Common myeloid progenitor, CD34-positive (primary cell): Measurements from ENCODE around the gene DENND5B.
"Not testable (repeated sequence)": the region's sequence is repeated elsewhere in the genome, so short reads cannot be mapped to it uniquely, and the experiment has no call there.

Experiments
- CTCF ChIA-PET: fragments of 350-600 bp; sonication (Branson Sonifier 250); formaldehyde crosslinking; loops from one replicate; lab custom pipeline; 2021; ENCODE audit warnings: antibody characterized with exemption; lab: Charles Lee
- POLR2A ChIA-PET: fragments of 350-600 bp; sonication (Branson Sonifier 250); formaldehyde crosslinking; loops from one replicate; lab custom pipeline; 2021; ENCODE audit warnings: antibody characterized with exemption; lab: Charles Lee
- DNase-seq, 3 donors: peaks; one replicate each; pipeline versions ENCODE4 v3.0.0 to v3.0.0-alpha.2; 2013
- H3K27ac ChIP-seq, 2 experiments: 1 replicate in 1 of 2; 2 replicates in 1 of 2; pipeline ENCODE4 v1.7.0; 2013; ENCODE audit warnings: inconsistent platforms in 2 of 2, low read length in 2 of 2, mild to moderate bottlenecking in 2 of 2, low read depth in 1 of 2, moderate library complexity in 1 of 2; ENCODE audit not compliant: severe bottlenecking in 2 of 2, insufficient read depth in 1 of 2, poor library complexity in 1 of 2
- H3K27me3 ChIP-seq, 5 experiments: replicated peaks in 2 of 5; 1 replicate in 3 of 5; 2 replicates in 2 of 5; pipeline versions ENCODE4 v1.6.1 to v1.7.0; 2013; ENCODE audit warnings: low read length in 4 of 5, mild to moderate bottlenecking in 2 of 5, moderate library complexity in 2 of 5, inconsistent platforms in 1 of 5; ENCODE audit not compliant: insufficient read depth in 5 of 5, control insufficient read depth in 4 of 5
- H3K36me3 ChIP-seq, 4 experiments: 1 replicate in 2 of 4; 2 replicates in 2 of 4; pipeline versions ENCODE4 v1.6.1 to v1.7.0; 2013; ENCODE audit warnings: low read length in 3 of 4, control low read depth in 1 of 4, mild to moderate bottlenecking in 1 of 4; ENCODE audit not compliant: control insufficient read depth in 4 of 4, insufficient read depth in 4 of 4
- H3K4me1 ChIP-seq, 4 experiments: 1 replicate in 3 of 4; 2 replicates in 1 of 4; pipeline versions ENCODE4 v1.6.1 to v1.7.1; 2013; ENCODE audit warnings: low read length in 3 of 4, mild to moderate bottlenecking in 3 of 4, control low read depth in 1 of 4, inconsistent platforms in 1 of 4, moderate library complexity in 1 of 4; ENCODE audit not compliant: control insufficient read depth in 4 of 4, insufficient read depth in 4 of 4; ENCODE audit errors: control extremely low read depth in 1 of 4
- H3K4me3 ChIP-seq, 7 experiments: 1 replicate in 4 of 7; 2 replicates in 3 of 7; pipeline versions ENCODE4 v1.5.1 to v1.7.0; 2013; ENCODE audit warnings: mild to moderate bottlenecking in 7 of 7, low read length in 6 of 7, moderate library complexity in 6 of 7, inconsistent platforms in 2 of 7, low read depth in 2 of 7, control low read depth in 1 of 7; ENCODE audit not compliant: insufficient read depth in 4 of 7, control insufficient read depth in 1 of 7; ENCODE audit errors: extremely low read depth in 1 of 7
- H3K9me3 ChIP-seq, 5 experiments: 1 replicate in 4 of 5; 2 replicates in 1 of 5; pipeline versions ENCODE4 v1.6.1 to v1.7.1; 2013; ENCODE audit warnings: low read length in 4 of 5, mild to moderate bottlenecking in 2 of 5, inconsistent platforms in 1 of 5, low read depth in 1 of 5, moderate library complexity in 1 of 5; ENCODE audit not compliant: control insufficient read depth in 4 of 5, insufficient read depth in 2 of 5; ENCODE audit errors: control extremely low read depth in 1 of 5
- WGBS: methylation state at CpG from one replicate; pipeline ENCODE4 v1.1.5; 2013; ENCODE audit not compliant: insufficient coverage; 5-methylcytosine and 5-hydroxymethylcytosine counted together

Gene DENND5B

GRCh38 chr12:31627456-31628054, 36.6 kb upstream of the DENND5B start:
- H3K9me3 ChIP-seq, result no peaks in the 10 kb centered on the region
- no peak overlapping the region for H3K27ac ChIP-seq
- POLR2A ChIA-PET, result interaction anchor here (0.6 kb wide), 1 partner anchor 160 kb away, joined by 5 read pairs; no protein-coding TSS in a partner anchor
- no peaks in the 10 kb centered on the region for H3K4me1 ChIP-seq
- H3K36me3 ChIP-seq, result no peaks in the 10 kb centered on the region
- H3K27me3 ChIP-seq, result no peaks in the 10 kb centered on the region
- WGBS, result 94% methylated on average over 5 of the region's 5 CpGs
- DNase-seq, result no peak
- CTCF ChIA-PET, result interaction anchor here (1.2 kb wide), 1 partner anchor 10 kb away, joined by 4 read pairs; no protein-coding TSS in a partner anchor
- no peak overlapping the region for H3K4me3 ChIP-seq

DNA sequence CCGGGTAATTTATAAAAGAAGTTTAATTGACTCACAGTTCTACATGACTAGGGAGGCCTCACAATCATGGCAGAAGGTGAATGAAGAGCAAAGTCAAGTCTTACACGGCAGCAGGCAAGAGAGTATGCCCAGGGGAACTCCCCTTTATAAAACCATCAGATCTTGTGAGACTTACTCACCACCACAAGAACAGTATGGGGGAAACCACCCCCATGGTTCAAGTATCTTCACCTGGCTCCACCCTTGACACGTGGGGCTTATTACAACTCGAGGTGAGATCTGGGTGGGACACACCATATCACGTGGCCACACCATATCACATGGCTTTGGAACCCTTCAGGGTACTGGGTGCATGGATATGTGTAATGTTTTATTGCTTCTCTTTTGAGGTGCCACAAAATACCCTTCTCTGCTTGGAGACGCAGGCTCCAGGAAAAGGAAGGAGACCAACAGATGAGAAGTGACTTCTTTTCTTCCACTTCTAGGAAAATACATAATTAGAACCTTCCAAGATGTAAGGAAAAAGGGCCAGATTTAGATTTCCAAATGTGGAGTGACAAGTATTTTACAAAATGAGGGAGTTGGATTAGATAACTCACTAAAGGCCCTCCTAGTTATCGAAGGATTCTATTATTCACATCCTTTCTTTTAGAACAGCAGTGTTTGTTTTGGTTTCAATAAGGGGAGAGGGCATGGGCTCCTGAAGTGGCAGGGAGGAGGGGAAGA, 35.5 kb upstream of the DENND5B start:
- no peak overlapping the region for H3K27ac ChIP-seq
- H3K9me3 ChIP-seq, result no peaks in the 10 kb centered on the region
- WGBS, result 100% methylated on average over 4 of the region's 7 CpGs
- H3K36me3 ChIP-seq, result no peaks in the 10 kb centered on the region
- ChIA-PET CTCF (no interaction called here), POLR2A (no interaction called here)
- H3K4me1 ChIP-seq, result no peaks in the 10 kb centered on the region
- H3K27me3 ChIP-seq, result no peaks in the 10 kb centered on the region
- DNase-seq, result peak in 1 of 3 donors; percentile 21
- H3K4me3 ChIP-seq, result no peak overlapping the region

GRCh38 chr12:31622038-31622437, 31.1 kb upstream of the DENND5B start:
- Histone ChIP-seq H3K27ac (no peak overlapping the region), H3K4me1 (no peaks in the 10 kb centered on the region), H3K27me3 (no peaks in the 10 kb centered on the region), H3K4me3 (no peak overlapping the region), H3K36me3 (no peaks in the 10 kb centered on the region), H3K9me3 (no peaks in the 10 kb centered on the region)
- 90% methylated on average over 4 of the region's 4 CpGs for WGBS
- POLR2A ChIA-PET, result interaction anchor here (0.6 kb wide), 1 partner anchor 21 kb away, joined by 3 read pairs; no protein-coding TSS in a partner anchor
- no peak for DNase-seq
- CTCF ChIA-PET, result no interaction called here

DNA sequence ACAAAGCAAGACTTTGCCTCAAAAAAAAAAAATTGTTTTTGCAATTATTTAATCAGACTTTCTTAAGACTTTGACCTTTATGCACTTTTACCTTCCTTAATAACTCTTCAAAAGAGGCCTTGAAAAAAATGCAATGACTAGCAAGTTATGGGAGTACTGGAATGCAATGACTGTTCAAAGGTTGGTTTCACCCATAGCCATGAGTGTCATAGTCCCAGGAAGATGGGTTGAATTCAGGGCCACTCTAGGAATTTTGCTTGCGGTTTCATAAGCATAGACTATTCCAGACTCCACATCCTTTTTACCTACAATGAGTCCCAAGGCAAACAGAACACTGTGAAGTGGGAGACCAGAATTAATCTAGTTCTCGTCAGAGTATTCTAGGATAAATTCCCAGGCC, 29.4 kb upstream of the DENND5B start:
- no peaks in the 10 kb centered on the region for H3K4me1 ChIP-seq
- H3K9me3 ChIP-seq, result no peaks in the 10 kb centered on the region
- ChIA-PET POLR2A (no interaction called here), CTCF (no interaction called here)
- no peak overlapping the region for H3K4me3 ChIP-seq
- no peak overlapping the region for H3K27ac ChIP-seq
- H3K36me3 ChIP-seq, result no peaks in the 10 kb centered on the region
- no CpG with 5 or more reads among the region's 2 CpGs for WGBS
- H3K27me3 ChIP-seq, result no peaks in the 10 kb centered on the region
- no peak for DNase-seq

DNA sequence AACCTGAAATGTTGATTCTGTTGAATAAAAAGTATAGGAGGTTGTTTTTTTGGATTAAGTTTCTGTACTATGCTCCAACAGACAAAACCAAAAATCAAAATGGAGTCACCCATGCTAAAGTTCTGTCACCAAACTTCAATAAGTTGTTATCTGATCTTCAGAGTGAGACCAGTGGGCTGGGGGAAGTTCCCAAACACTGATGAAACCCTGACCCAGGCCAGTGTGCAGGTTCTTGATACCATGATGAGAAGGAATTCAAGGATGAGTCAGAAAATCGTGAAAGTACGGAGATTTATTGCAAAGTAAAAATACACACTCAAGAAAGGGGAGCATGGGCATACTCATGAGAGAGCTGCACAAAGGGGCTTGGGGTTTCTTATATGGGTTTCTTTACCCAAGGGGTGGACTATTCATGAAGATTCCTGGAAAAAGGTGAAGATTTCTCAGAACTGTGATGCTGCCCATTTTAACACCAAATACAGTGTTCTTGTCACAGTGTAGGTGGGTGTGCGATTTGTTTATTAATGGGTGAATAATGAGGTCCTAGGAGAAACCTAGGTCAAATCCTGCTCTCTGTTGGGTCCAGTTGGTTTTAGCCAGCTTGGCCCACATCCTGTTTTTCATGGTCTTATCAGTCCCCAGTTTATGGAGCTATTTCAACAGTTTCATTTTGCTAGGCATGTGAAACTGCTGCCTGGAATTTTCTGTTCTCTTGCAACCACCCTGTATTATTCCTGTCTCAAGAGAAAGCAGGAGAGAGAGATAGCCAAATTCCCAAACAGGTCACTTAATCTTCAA, 27.5 kb upstream of the DENND5B start:
- no peak for DNase-seq
- no peak overlapping the region for H3K27ac ChIP-seq
- H3K36me3 ChIP-seq, result no peaks in the 10 kb centered on the region
- WGBS, result 94% methylated on average over 2 of the region's 3 CpGs
- CTCF ChIA-PET, result no interaction called here
- POLR2A ChIA-PET, result no interaction called here
- no peaks in the 10 kb centered on the region for H3K9me3 ChIP-seq
- no peaks in the 10 kb centered on the region for H3K27me3 ChIP-seq
- H3K4me3 ChIP-seq, result no peak overlapping the region
- no peaks in the 10 kb centered on the region for H3K4me1 ChIP-seq

DNA sequence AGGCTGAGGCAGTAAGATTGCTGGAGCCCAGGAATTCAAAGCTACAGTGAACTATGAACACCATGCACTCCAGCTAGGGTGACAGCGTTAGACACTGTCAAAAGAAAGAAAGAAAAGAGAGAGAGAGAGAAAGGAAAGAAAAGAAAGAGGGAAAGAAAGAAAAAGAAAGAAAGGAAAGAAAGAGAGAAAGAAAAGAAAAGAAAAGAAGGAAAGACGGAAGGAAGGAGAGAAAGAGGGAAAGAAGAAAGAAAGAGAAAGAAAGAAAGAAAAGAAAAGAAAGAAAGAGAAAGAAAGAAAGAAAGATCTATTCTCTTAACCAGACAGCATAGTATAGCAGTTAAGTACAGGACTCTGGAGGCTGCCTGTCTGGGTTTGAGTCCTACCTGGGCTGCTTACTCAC, 21.9 kb upstream of the DENND5B start:
- DNase-seq, result no peak
- peaks cover 0 to 14% (median 10%) of the 10 kb centered on the region in 5 experiments for H3K9me3 ChIP-seq
- H3K27me3 ChIP-seq, result no peaks in the 10 kb centered on the region
- H3K36me3 ChIP-seq, result no peaks in the 10 kb centered on the region
- WGBS, result 94% methylated on average over 2 of the region's 2 CpGs
- CTCF ChIA-PET, result no interaction called here
- H3K4me3 ChIP-seq, result no peak overlapping the region
- H3K4me1 ChIP-seq, result no peaks in the 10 kb centered on the region
- POLR2A ChIA-PET, result no interaction called here
- no peak overlapping the region for H3K27ac ChIP-seq

DNA sequence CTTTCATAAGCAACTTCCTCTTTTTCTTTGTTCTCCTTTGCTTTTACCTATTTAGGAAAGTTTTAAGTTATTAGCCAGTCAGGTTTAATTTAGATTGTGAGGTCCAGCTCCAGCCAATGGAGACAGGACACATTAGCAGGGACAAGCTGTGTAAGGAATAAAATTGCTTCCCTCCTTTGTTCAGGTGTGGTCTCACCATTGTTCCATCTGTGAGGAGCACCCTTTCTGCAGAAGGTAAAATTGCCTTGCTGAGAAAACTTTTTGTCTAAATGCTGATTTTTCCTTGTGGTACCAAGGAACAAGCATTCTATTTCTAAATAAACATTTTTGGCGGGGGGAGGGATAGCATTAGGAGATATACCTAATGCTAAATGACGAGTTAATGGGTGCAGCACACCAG, 17.4 kb upstream of the DENND5B start:
- H3K4me1 ChIP-seq, H3K4me3 ChIP-seq, POLR2A ChIA-PET, H3K27me3 ChIP-seq, H3K36me3 ChIP-seq, H3K27ac ChIP-seq, CTCF ChIA-PET: not testable (repeated sequence)
- peaks cover 0 to 21% (median 14%) of the 10 kb centered on the region in 5 experiments for H3K9me3 ChIP-seq
- WGBS, result no CpG with 5 or more reads among the region's 2 CpGs
- peak in 1 of 3 donors; percentile 26 for DNase-seq
